Measurements from ENCODE around the gene CGNL1.

The CGNL1 gene

GRCh38 chr15:57534281-57534680 lies 158.0 kb downstream of the CGNL1 start:
- TF ChIP-seq EZH2 (IDR thresholded peaks at IDR 0.05; ENCODE audit: borderline replicate concordance, low read length): no peak
- TF ChIP-seq, protein P1, sequence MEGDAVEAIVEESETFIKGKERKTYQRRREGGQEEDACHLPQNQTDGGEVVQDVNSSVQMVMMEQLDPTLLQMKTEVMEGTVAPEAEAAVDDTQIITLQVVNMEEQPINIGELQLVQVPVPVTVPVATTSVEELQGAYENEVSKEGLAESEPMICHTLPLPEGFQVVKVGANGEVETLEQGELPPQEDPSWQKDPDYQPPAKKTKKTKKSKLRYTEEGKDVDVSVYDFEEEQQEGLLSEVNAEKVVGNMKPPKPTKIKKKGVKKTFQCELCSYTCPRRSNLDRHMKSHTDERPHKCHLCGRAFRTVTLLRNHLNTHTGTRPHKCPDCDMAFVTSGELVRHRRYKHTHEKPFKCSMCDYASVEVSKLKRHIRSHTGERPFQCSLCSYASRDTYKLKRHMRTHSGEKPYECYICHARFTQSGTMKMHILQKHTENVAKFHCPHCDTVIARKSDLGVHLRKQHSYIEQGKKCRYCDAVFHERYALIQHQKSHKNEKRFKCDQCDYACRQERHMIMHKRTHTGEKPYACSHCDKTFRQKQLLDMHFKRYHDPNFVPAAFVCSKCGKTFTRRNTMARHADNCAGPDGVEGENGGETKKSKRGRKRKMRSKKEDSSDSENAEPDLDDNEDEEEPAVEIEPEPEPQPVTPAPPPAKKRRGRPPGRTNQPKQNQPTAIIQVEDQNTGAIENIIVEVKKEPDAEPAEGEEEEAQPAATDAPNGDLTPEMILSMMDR (IDR thresholded peaks at IDR 0.05; ENCODE audit: low read length): no peak
- no peaks in the 10 kb centered on the region for H3K36me3 ChIP-seq (ENCODE audit: insufficient read depth, low read length)
- H3F3A ChIP-seq (ENCODE audit: insufficient read depth, low read length): no peaks in the 10 kb centered on the region
- no peak overlapping the region for H3K4me2 ChIP-seq (ENCODE audit: low read length)
- H3K79me2 ChIP-seq (ENCODE audit: insufficient read depth, low read length): no peaks in the 10 kb centered on the region
- H2AFZ ChIP-seq (ENCODE audit: low read length): no peak overlapping the region
- no peaks in the 10 kb centered on the region for H3K9me2 ChIP-seq (ENCODE audit: low read depth, low read length)
- no peak overlapping the region for H3K27ac ChIP-seq (ENCODE audit: low read depth, low read length, poor library complexity, severe bottlenecking)
- H4K20me1 ChIP-seq (ENCODE audit: insufficient read depth, low read length): no peaks in the 10 kb centered on the region
- H3K4me3 ChIP-seq (ENCODE audit: low read depth, low read length, poor library complexity, severe bottlenecking): no peak overlapping the region
- no peak overlapping the region for H3K9ac ChIP-seq (ENCODE audit: low read length)
- H3K4me1 ChIP-seq (ENCODE audit: insufficient read depth, low read length, severe bottlenecking): no peaks in the 10 kb centered on the region
- H3K9me3 ChIP-seq (ENCODE audit: low read length): no peaks in the 10 kb centered on the region
- peaks cover 18% of the 10 kb centered on the region; the same call in 1 of the 2 replicates for H3K27me3 ChIP-seq (ENCODE audit: insufficient read depth, low read length)

DNA sequence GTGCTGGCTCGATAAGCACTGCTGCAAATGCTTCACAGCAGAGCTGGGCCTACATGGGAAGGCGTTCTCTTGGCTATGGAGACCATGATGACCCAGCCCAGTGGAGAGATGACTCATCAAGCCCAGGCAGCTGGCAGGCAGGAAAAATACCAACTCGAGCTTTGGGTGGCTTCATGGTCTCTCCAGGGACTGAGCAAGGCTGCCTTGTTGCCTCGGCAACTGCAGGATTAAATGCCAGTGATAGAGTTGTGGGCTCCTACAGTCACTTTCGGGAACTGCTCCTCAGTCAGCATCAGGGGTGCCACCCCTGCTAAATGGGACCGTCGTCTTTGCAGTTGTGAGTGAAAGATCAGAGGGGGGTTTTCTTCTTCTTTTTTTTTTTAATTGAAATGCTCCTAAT lies 160.8 kb downstream of the CGNL1 start:
- no peaks in the 10 kb centered on the region for H4K20me1 ChIP-seq (ENCODE audit: insufficient read depth, low read length)
- H3K27ac ChIP-seq (ENCODE audit: low read depth, low read length, poor library complexity, severe bottlenecking): no peak overlapping the region
- H2AFZ ChIP-seq (ENCODE audit: low read length): no peak overlapping the region
- no peak overlapping the region for H3K4me3 ChIP-seq (ENCODE audit: low read depth, low read length, poor library complexity, severe bottlenecking)
- no peak overlapping the region for H3K9ac ChIP-seq (ENCODE audit: low read length)
- H3K4me2 ChIP-seq (ENCODE audit: low read length): no peak overlapping the region
- no peak for TF ChIP-seq EZH2 (IDR thresholded peaks at IDR 0.05; ENCODE audit: borderline replicate concordance, low read length)
- TF ChIP-seq, protein P1 (IDR thresholded peaks at IDR 0.05; ENCODE audit: low read length): no peak
- peaks cover 22% of the 10 kb centered on the region; the same call in 1 of the 2 replicates for H3K27me3 ChIP-seq (ENCODE audit: insufficient read depth, low read length)
- no peaks in the 10 kb centered on the region for H3K79me2 ChIP-seq (ENCODE audit: insufficient read depth, low read length)
- H3K36me3 ChIP-seq (ENCODE audit: insufficient read depth, low read length): no peaks in the 10 kb centered on the region
- H3K9me3 ChIP-seq (ENCODE audit: low read length): no peaks in the 10 kb centered on the region
- no peaks in the 10 kb centered on the region for H3K4me1 ChIP-seq (ENCODE audit: insufficient read depth, low read length, severe bottlenecking)
- H3F3A ChIP-seq (ENCODE audit: insufficient read depth, low read length): no peaks in the 10 kb centered on the region
- H3K9me2 ChIP-seq (ENCODE audit: low read depth, low read length): no peaks in the 10 kb centered on the region

DNA sequence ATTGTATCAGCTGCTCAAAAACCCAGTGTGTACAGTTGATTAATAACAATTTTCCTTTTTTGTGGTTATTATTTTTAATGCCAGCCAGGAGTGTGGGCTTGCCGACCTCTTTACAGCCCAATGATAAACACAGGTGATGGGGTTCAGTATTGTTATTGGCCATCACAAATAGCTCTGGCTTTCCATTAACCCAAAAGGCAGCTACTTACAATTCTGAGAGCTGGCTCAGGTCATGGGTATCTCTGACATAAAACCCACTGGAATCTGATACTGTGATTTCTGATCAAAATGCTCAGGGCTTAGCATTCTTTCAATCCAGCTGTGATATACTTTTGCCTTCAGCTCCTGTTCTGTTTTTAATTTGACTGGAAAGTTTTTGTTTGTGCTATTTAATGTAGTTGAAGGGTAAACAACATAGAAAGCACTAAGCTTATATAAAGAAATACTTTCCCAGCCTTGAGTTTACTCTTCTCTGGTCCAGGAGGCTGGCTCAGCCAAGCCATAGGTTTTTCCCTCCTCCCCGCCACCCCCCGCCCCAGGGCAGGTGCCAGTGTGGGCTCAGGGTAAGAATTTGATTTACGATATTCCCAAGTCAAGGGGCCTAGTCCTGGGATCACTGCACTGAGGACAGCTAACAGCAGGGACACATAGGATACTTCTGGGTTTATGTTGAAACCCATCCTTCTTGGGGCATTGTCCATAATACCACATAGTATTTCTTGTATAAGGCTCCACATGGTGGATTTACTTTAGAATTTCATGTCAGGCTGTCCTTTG lies 161.4 kb downstream of the CGNL1 start:
- no peak overlapping the region for H3K4me2 ChIP-seq (ENCODE audit: low read length)

More for the DNA sequence above, 161.4 kb downstream of the CGNL1 start:
- Histone ChIP-seq H3K79me2 (ENCODE audit: insufficient read depth, low read length) (no peaks in the 10 kb centered on the region), H3K4me3 (ENCODE audit: low read depth, low read length, poor library complexity, severe bottlenecking) (no peak overlapping the region), H3F3A (ENCODE audit: insufficient read depth, low read length) (no peaks in the 10 kb centered on the region), H3K9me2 (ENCODE audit: low read depth, low read length) (no peaks in the 10 kb centered on the region), H3K4me1 (ENCODE audit: insufficient read depth, low read length, severe bottlenecking) (no peaks in the 10 kb centered on the region), H3K27me3 (ENCODE audit: insufficient read depth, low read length) (peaks cover 22% of the 10 kb centered on the region; the same call in 1 of the 2 replicates), H2AFZ (ENCODE audit: low read length) (no peak overlapping the region), H4K20me1 (ENCODE audit: insufficient read depth, low read length) (no peaks in the 10 kb centered on the region), H3K27ac (ENCODE audit: low read depth, low read length, poor library complexity, severe bottlenecking) (no peak overlapping the region), H3K36me3 (ENCODE audit: insufficient read depth, low read length) (no peaks in the 10 kb centered on the region), H3K9me3 (ENCODE audit: low read length) (no peaks in the 10 kb centered on the region), H3K9ac (ENCODE audit: low read length) (no peak overlapping the region)
- TF ChIP-seq, protein P1 (IDR thresholded peaks at IDR 0.05; ENCODE audit: low read length): no peak
- no peak for TF ChIP-seq EZH2 (IDR thresholded peaks at IDR 0.05; ENCODE audit: borderline replicate concordance, low read length)
